ENCODE results near the gene RFNG.

The RFNG gene

GRCh38 chr17:82098939-82099763 lies 47.5 kb upstream of the RFNG start:
- Histone ChIP-seq H3K4me2 (ENCODE audit: low read depth, low read length, poor library complexity, severe bottlenecking) (peak overlapping the region; percentile 82), H4K20me1 (ENCODE audit: low read depth, low read length) (no peaks in the 10 kb centered on the region; the same call in 1 of the 2 replicates), H3K9me3 (ENCODE audit: insufficient read depth, low read length) (no peaks in the 10 kb centered on the region), H2AFZ (ENCODE audit: low read depth, low read length, severe bottlenecking) (no peak overlapping the region), H3K9ac (ENCODE audit: low read length) (peak overlapping the region; percentile 97), H3K36me3 (ENCODE audit: low read length) (0 out of 2 replicates have a peak, but pooled peaks cover 2% of the 10 kb centered on the region), H3K79me2 (ENCODE audit: insufficient read depth, low read length) (peaks cover 32% of the 10 kb centered on the region), H3F3A (ENCODE audit: insufficient read depth) (peaks cover 36% of the 10 kb centered on the region), H3K27ac (ENCODE audit: low read depth, low read length) (peak overlapping the region; percentile 94), H3K9me2 (replicated peaks; ENCODE audit: insufficient read depth, low read length) (no peaks in the 10 kb centered on the region), H3K27me3 (ENCODE audit: low read length) (no peaks in the 10 kb centered on the region), H3K4me3 (ENCODE audit: insufficient read depth, low read length, poor library complexity, severe bottlenecking) (peak overlapping the region; percentile 65)
- TF ChIP-seq EZH2phosphoT487 (conservative IDR thresholded peaks at IDR 0.05; ENCODE audit: low read length) (no peak), CTCF (IDR thresholded peaks at IDR 0.05; ENCODE audit: insufficient read depth, low read length, poor library complexity, severe bottlenecking) (no peak)

GRCh38 chr17:82098169-82098938 lies 46.7 kb upstream of the RFNG start, which contains the start of gene FASN:
TSS of gene FASN (minus strand) at chr17:82098236. CDS start at chr17:82096445, 1,791 bp downstream.
- H2AFZ ChIP-seq (ENCODE audit: low read depth, low read length, severe bottlenecking) = no peak within 1 kb of the TSS
- no peaks in the 10 kb centered on the region for H3K9me3 ChIP-seq (ENCODE audit: insufficient read depth, low read length)
- peak within 1 kb of the TSS; percentile 99 for H3K4me3 ChIP-seq (ENCODE audit: insufficient read depth, low read length, poor library complexity, severe bottlenecking)
- no peaks in the 10 kb centered on the region; the same call in 1 of the 2 replicates for H4K20me1 ChIP-seq (ENCODE audit: low read depth, low read length)
- H3K79me2 ChIP-seq (ENCODE audit: insufficient read depth, low read length) = peaks cover 32% of the 10 kb centered on the region
- H3K9ac ChIP-seq (ENCODE audit: low read length) = peak within 1 kb of the TSS; percentile 100
- peaks cover 31% of the 10 kb centered on the region for H3F3A ChIP-seq (ENCODE audit: insufficient read depth)
- no peaks in the 10 kb centered on the region for H3K9me2 ChIP-seq (replicated peaks; ENCODE audit: insufficient read depth, low read length)
- peak within 1 kb of the TSS; percentile 94 for H3K27ac ChIP-seq (ENCODE audit: low read depth, low read length)
- no peaks in the 10 kb centered on the region for H3K27me3 ChIP-seq (ENCODE audit: low read length)
- TF ChIP-seq CTCF (IDR thresholded peaks at IDR 0.05; ENCODE audit: insufficient read depth, low read length, poor library complexity, severe bottlenecking) = peak; percentile 30
- TF ChIP-seq EZH2phosphoT487 (conservative IDR thresholded peaks at IDR 0.05; ENCODE audit: low read length) = no peak
- 0 out of 2 replicates have a peak, but pooled peaks cover 2% of the 10 kb centered on the region for H3K36me3 ChIP-seq (ENCODE audit: low read length)
- peak within 1 kb of the TSS; percentile 82 for H3K4me2 ChIP-seq (ENCODE audit: low read depth, low read length, poor library complexity, severe bottlenecking)

- H4K20me1 ChIP-seq (ENCODE audit: low read depth, low read length) = no peaks in the 10 kb centered on the region; the same call in 1 of the 2 replicates
- H3K36me3 ChIP-seq (ENCODE audit: low read length) = 0 out of 2 replicates have a peak, but pooled peaks cover 2% of the 10 kb centered on the region
- H3K9ac ChIP-seq (ENCODE audit: low read length) = peak overlapping the region; percentile 100
- no peaks in the 10 kb centered on the region for H3K9me3 ChIP-seq (ENCODE audit: insufficient read depth, low read length)
- H3K9me2 ChIP-seq (replicated peaks; ENCODE audit: insufficient read depth, low read length) = no peaks in the 10 kb centered on the region
- no peaks in the 10 kb centered on the region for H3K27me3 ChIP-seq (ENCODE audit: low read length)
- peak overlapping the region; percentile 93 for H3K27ac ChIP-seq (ENCODE audit: low read depth, low read length)
- H3F3A ChIP-seq (ENCODE audit: insufficient read depth) = peaks cover 31% of the 10 kb centered on the region
- H2AFZ ChIP-seq (ENCODE audit: low read depth, low read length, severe bottlenecking) = no peak overlapping the region
- H3K79me2 ChIP-seq (ENCODE audit: insufficient read depth, low read length) = peaks cover 32% of the 10 kb centered on the region
- no peak for TF ChIP-seq CTCF (IDR thresholded peaks at IDR 0.05; ENCODE audit: insufficient read depth, low read length, poor library complexity, severe bottlenecking)
- TF ChIP-seq EZH2phosphoT487 (conservative IDR thresholded peaks at IDR 0.05; ENCODE audit: low read length) = no peak
- peak overlapping the region; percentile 60 for H3K4me2 ChIP-seq (ENCODE audit: low read depth, low read length, poor library complexity, severe bottlenecking)
- peak overlapping the region; percentile 99 for H3K4me3 ChIP-seq (ENCODE audit: insufficient read depth, low read length, poor library complexity, severe bottlenecking)
Measured at GRCh38 chr17:82097919-82098168, 46.2 kb upstream of the RFNG start.

Data from SU-DHL-6 (cell line).